ENCODE data around the gene INSC. TPM values are rescaled to one million over a fixed set of nuclear protein-coding genes. Genes with fewer than 3 reads are reported as not detected.

The INSC gene
- total RNA-seq, 2 donors from 2014 or later = 0.87 to 2.0 TPM

GRCh38 chr11:15176646-15177163 is 62.0 kb downstream of the INSC start:
- H3K4me1 ChIP-seq (replicated peaks) = no peaks in the 10 kb centered on the region
- H3K27ac ChIP-seq = no peak overlapping the region
- H3K9me3 ChIP-seq = no peaks in the 10 kb centered on the region
- no peaks in the 10 kb centered on the region for H3K36me3 ChIP-seq
- H3K27me3 ChIP-seq (replicated peaks; ENCODE audit: insufficient read depth) = no peaks in the 10 kb centered on the region
- no peak for TF ChIP-seq CTCF (IDR thresholded peaks at IDR 0.05)
- TF ChIP-seq POLR2AphosphoS5 (IDR thresholded peaks at IDR 0.05) = no peak
- TF ChIP-seq POLR2A (IDR thresholded peaks at IDR 0.05) = no peak
- intact Hi-C loops (cut with DNase I) = no loop called here
- no peak for DNase-seq (ENCODE audit: low spot score)
- no peak overlapping the region for H3K4me3 ChIP-seq
- 65% methylated on average over 5 of the region's 5 CpGs for WGBS

GRCh38 chr11:15177491-15177890 is 62.8 kb downstream of the INSC start:
- Histone ChIP-seq H3K4me3 (no peak overlapping the region), H3K27me3 (replicated peaks; ENCODE audit: insufficient read depth) (no peaks in the 10 kb centered on the region), H3K27ac (no peak overlapping the region), H3K36me3 (no peaks in the 10 kb centered on the region), H3K4me1 (replicated peaks) (no peaks in the 10 kb centered on the region), H3K9me3 (no peaks in the 10 kb centered on the region)
- TF ChIP-seq CTCF (IDR thresholded peaks at IDR 0.05) = no peak
- TF ChIP-seq POLR2A (IDR thresholded peaks at IDR 0.05) = no peak
- TF ChIP-seq POLR2AphosphoS5 (IDR thresholded peaks at IDR 0.05) = no peak
- DNase-seq (ENCODE audit: low spot score) = no peak
- 86% methylated on average over 2 of the region's 2 CpGs for WGBS
- intact Hi-C loops (cut with DNase I) = no loop called here

- Histone ChIP-seq H3K36me3 (no peaks in the 10 kb centered on the region), H3K9me3 (no peaks in the 10 kb centered on the region), H3K27me3 (replicated peaks; ENCODE audit: insufficient read depth) (no peaks in the 10 kb centered on the region), H3K4me1 (replicated peaks) (no peaks in the 10 kb centered on the region), H3K4me3 (no peak overlapping the region), H3K27ac (no peak overlapping the region)
- DNase-seq (ENCODE audit: low spot score) = no peak
- intact Hi-C loops (cut with DNase I) = no loop called here
- 96% methylated on average over 3 of the region's 3 CpGs for WGBS
- TF ChIP-seq CTCF (IDR thresholded peaks at IDR 0.05) (no peak), POLR2AphosphoS5 (IDR thresholded peaks at IDR 0.05) (no peak), POLR2A (IDR thresholded peaks at IDR 0.05) (no peak)
Observed at GRCh38 chr11:15178214-15178613, 63.5 kb downstream of the INSC start.

GRCh38 chr11:15179167-15179566 is 64.4 kb downstream of the INSC start:
- Histone ChIP-seq H3K36me3 (no peaks in the 10 kb centered on the region), H3K9me3 (no peaks in the 10 kb centered on the region), H3K4me1 (replicated peaks) (no peaks in the 10 kb centered on the region), H3K27me3 (replicated peaks; ENCODE audit: insufficient read depth) (no peaks in the 10 kb centered on the region), H3K27ac (no peak overlapping the region), H3K4me3 (no peak overlapping the region)
- DNase-seq (ENCODE audit: low spot score) = no peak
- intact Hi-C loops (cut with DNase I) = no loop called here
- no peak for TF ChIP-seq POLR2A (IDR thresholded peaks at IDR 0.05)
- no peak for TF ChIP-seq CTCF (IDR thresholded peaks at IDR 0.05)
- no peak for TF ChIP-seq POLR2AphosphoS5 (IDR thresholded peaks at IDR 0.05)
- WGBS = 44% methylated on average over 2 of the region's 2 CpGs

GRCh38 chr11:15180212-15180792 is 65.6 kb downstream of the INSC start:
- no peaks in the 10 kb centered on the region for H3K4me1 ChIP-seq (replicated peaks)
- 71% methylated on average over 4 of the region's 4 CpGs for WGBS
- TF ChIP-seq POLR2A (IDR thresholded peaks at IDR 0.05) = no peak
- no peak for TF ChIP-seq CTCF (IDR thresholded peaks at IDR 0.05)
- no peak for TF ChIP-seq POLR2AphosphoS5 (IDR thresholded peaks at IDR 0.05)
- intact Hi-C loops (cut with DNase I) = no loop called here
- no peaks in the 10 kb centered on the region for H3K9me3 ChIP-seq
- H3K27me3 ChIP-seq (replicated peaks; ENCODE audit: insufficient read depth) = no peaks in the 10 kb centered on the region
- no peaks in the 10 kb centered on the region for H3K36me3 ChIP-seq
- no peak overlapping the region for H3K4me3 ChIP-seq
- H3K27ac ChIP-seq = no peak overlapping the region
- DNase-seq (ENCODE audit: low spot score) = no peak

All from prostate gland (tissue), 2 donors.